NCI-H2081 treated with DMSO at 0.1 percent for 48 hours (cell line): ENCODE measurements around the gene NEUROG3.

Experiments used
- DNase-seq: peaks from one replicate; lab custom pipeline; 2025; lab: John Stamatoyannopoulos, UW

NEUROG3 gene

DNA sequence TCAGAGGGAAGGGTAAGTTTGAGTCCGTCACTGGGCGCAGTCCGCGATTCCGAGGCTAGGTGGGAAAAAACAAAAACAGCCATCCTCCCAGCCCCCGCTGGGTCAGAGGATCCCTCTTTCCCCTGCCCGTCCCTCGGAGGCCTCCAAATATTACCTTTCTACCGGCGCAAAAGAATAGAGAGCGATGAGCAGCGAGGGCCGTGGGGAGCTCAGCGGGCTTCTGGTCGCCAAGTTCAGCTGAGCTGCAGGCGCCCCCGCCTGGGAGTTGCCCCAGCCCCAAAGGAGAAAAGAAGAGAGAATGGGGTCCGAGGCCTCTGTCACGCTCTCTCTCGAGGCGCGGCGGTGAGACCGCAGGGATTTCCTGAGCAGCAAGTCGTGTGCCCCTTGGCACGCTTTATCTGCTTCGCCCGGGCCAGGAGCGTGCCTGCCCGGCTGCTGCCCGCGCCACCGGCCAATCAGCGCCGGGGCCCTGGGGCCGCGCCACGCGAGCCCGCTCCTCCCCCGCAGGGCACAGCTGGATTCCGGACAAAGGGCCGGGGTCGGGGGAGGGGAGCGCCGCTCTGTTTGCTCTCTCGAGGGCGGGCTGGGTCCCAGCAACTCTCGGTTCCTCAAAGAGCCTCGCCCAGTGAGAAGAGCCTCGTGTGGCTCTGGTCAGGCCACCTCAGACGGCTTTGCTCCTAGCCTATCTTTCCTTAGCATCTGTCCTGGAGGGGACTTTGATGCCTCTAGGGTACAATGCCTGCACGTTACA is at the start of gene NEUROG3:
TSS of gene NEUROG3 (minus strand) at position 367 of the 751 bp plus-strand sequence. CDS start 379 bp downstream, outside the sequence.
- DNase-seq: no peak

- no peak for DNase-seq
These were observed 47.4 kb upstream of the NEUROG3 start for GRCh38 chr10:69620625-69621024.

DNA sequence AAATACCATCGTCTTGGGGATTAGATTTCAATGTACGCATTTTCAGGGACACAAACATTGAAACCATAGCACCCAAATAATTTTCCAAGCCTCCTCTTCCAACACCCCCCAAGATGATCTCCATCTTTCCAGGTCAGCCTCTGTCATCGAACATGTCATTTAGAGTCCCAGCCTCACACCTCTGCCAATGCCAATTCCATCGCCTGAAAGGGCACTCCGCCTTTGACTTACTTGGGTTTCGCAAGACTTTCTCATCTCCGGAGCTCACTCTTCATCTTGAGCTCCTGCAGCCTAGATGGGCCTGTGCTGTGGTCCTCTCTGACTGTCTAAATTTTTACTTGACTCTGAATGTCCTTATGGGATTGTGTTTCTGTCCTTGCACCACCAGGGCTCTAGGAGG is 46.4 kb upstream of the NEUROG3 start:
- DNase-seq: no peak

DNA sequence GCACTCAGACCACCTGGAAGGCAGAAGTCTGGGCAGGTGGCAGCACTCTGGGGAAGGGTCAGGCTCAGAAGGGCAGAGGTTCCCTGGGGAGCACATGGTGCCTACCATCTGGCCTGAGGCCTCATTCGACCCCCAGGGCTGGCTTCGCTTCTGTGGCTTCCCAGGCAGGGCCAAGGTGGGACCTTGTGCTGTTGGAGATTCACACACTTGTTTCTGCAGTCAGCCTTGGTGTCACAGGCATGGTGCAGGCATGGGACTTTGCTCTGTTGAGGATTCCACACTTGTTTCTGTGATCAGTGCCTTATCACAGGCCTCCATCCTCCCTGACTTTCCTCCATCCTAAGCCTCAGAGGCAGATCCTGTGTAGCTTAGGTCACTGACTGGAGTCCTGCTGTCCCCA is 45.5 kb upstream of the NEUROG3 start:
- no peak for DNase-seq

DNA sequence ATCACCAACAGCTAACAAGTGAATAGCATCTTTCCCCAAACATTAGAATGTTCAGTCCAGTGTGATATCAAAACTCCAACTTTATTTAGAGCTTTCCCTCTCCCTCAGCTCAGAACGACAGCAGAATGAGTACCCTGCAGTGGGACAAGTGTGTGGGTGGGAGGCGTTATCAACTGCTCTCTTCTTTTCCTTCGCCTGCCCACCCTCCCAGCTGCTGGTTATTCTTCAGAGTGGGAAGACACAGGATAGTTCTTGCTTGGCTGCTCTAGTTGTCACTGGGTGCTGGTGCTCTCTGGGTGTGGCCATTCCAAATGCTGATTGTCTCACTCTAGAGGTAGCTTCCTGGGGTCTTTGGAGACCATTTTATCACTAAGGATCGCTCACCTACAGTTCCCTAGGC is 43.1 kb upstream of the NEUROG3 start:
- DNase-seq: no peak

DNA sequence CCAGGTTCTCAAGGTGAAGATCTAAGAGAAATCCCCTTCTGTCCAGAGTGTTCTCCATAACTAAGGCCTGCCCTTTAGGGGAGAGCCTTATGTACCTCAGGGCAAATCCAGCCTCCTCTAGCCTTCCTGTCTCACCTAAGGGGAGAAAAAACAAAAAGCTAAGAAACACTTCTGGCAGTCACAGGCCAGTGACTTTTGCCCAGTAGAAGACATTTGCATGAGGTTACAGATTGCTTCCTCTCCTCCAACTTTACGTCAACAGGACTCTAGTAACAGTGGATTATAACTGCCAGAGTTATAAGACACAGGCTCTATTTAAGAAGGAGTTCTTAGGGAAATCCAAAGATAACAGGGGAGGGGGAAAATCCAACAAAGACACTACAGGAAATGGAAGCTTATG is 40.9 kb upstream of the NEUROG3 start:
- DNase-seq: no peak

GRCh38 chr10:69612760-69613159 is 39.5 kb upstream of the NEUROG3 start:
- no peak for DNase-seq

- DNase-seq: no peak
These were observed 35.9 kb upstream of the NEUROG3 start for GRCh38 chr10:69609077-69609476.

- no peak for DNase-seq
These were observed 27.6 kb upstream of the NEUROG3 start for GRCh38 chr10:69600761-69601330.

GRCh38 chr10:69588358-69588757 is 15.1 kb upstream of the NEUROG3 start:
- DNase-seq: no peak

GRCh38 chr10:69584624-69585023 is 11.4 kb upstream of the NEUROG3 start:
- no peak for DNase-seq

- DNase-seq: no peak
These were observed 9.9 kb upstream of the NEUROG3 start for GRCh38 chr10:69583106-69583505.

GRCh38 chr10:69580435-69580834 is 7.2 kb upstream of the NEUROG3 start:
- DNase-seq: no peak

DNA sequence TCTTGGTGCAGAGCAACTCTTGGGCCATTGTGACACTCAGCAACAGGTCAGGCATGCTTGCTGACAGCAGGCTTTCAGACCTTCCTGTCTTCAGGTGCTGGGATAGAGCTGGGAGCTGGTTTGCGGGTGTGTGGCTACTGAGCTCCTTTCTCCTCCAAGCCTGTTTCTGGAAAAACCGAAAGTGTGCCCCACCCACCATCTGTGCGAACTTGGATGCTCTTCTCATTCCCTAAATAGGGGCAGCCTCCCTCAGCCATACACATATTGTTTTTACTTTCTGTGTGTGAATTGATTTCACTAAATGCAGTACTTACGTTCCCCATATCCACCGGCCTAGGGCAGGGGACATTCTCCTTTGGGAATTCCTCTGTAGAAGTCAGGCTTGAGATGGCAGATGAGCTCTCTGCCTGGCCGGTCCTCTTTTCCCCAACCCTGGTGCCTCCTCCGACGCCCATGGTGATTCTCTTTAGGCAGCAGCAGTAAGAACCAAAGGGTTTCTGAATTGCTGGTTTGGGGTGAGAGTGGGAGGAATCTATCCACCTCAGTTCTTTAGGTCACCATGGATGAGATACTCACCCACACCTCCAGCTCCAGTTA is 6.3 kb upstream of the NEUROG3 start:
- DNase-seq: no peak

DNA sequence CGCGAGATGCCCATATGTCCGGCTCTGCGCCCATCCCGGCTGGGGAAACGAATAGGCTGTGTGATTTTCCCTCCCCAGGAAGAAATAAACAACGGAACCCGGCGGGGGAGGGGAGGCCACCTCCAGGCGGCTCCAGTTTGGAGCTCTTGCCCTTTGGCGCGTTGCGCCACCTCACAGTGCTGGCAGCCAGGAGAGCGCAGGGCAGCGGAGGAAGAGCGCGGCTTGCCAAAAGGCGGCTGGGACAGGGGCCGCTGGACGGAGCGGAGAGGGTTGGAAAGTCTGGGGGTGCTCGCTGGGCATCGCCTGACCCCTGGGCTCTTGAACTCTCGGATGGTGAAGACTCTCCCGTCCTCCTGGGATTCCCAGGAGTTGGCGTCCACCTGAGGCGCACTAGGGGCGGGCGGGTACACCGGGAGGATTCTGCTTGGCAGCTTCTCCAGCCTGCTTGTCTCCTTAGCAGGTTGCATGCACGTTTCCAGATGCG is 5.3 kb upstream of the NEUROG3 start:
- no peak for DNase-seq

- no peak for DNase-seq
These were observed 4.3 kb upstream of the NEUROG3 start for GRCh38 chr10:69577268-69578232.

GRCh38 chr10:69576334-69577011 is 3.3 kb upstream of the NEUROG3 start:
- no peak for DNase-seq

DNA sequence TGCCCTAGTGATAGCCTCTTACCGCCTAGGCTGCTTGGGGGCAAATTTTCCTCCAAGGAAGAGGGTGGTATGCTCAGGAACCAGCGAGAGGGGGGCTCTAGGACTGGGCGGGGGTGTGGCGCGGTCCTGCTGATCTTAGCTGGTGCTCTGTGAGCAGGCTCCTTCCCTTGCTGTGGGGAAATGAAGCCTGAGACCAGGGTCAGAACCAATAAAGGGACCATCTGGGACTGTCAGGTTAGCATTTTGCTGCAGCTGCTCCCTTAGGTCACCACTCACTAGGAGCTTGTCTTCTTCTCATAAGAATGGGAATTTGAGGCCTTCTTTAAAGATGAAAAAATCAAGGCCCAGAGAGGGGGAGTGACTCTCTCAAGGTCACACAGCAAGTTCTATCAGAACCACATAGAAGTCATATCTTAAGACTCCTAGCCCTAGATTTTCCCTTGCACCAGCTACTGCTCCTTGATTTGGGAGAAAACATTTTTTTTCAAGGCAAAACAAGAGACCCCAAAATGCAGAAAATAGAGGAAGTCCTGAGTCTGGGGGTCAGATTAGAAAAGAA is 2.0 kb upstream of the NEUROG3 start:
- no peak for DNase-seq

DNA sequence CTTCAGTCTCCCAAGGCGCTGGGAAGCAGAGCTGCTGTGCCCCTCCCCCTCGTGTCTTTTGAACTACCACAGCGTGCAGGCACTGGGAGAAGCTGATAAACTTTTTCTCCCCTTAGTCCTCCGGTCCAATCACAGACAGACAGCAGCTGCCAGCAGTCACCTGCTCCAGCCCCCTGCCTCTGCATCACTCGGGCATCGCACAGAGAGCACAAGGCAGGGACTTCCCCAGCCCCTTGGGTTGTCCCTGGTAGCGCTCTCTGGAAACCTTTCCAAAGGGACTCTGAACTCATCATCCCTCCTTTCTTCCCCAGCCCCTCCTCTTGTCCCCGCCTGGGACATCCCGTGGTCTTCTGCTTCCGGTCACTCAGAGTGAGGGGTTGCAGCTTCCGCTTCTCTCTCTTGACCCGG is 1.4 kb upstream of the NEUROG3 start:
- no peak for DNase-seq

GRCh38 chr10:69572159-69573055 is 815 bp downstream of the NEUROG3 start:
- no peak for DNase-seq
